Endothelial cell (in vitro differentiated cells): ENCODE data around the gene PDLIM7. TPM values are rescaled to one million over a fixed set of nuclear protein-coding genes. Genes with fewer than 3 reads are reported as not detected.

Source experiments
- DNase-seq: peaks from one replicate; pipeline ENCODE4 v3.0.0; 2021; ENCODE audit warnings: low spot score
- H3K27ac Mint-ChIP-seq: one replicate; pipeline ENCODE4 v1.8.0; 2021; ENCODE audit warnings: mixed read lengths, inconsistent platforms; ENCODE audit not compliant: unreplicated experiment
- H3K27me3 Mint-ChIP-seq: one replicate; pipeline ENCODE4 v1.8.0; 2021; ENCODE audit warnings: mild to moderate bottlenecking, moderate library complexity, mixed read lengths, inconsistent platforms; ENCODE audit not compliant: unreplicated experiment
- H3K36me3 Mint-ChIP-seq: one replicate; pipeline ENCODE4 v1.8.0; 2021; ENCODE audit warnings: mild to moderate bottlenecking, low read depth, mixed read lengths, inconsistent platforms; ENCODE audit not compliant: unreplicated experiment
- H3K4me1 Mint-ChIP-seq: one replicate; pipeline ENCODE4 v1.8.0; 2021; ENCODE audit warnings: mild to moderate bottlenecking, mixed read lengths, inconsistent platforms; ENCODE audit not compliant: unreplicated experiment
- H3K4me3 Mint-ChIP-seq: one replicate; pipeline ENCODE4 v1.8.0; 2021; ENCODE audit warnings: mild to moderate bottlenecking, mixed read lengths, inconsistent platforms; ENCODE audit not compliant: unreplicated experiment
- H3K9me3 Mint-ChIP-seq: one replicate; pipeline ENCODE4 v1.8.0; 2021; ENCODE audit warnings: mixed read lengths, inconsistent platforms; ENCODE audit not compliant: unreplicated experiment
- total RNA-seq: library from RNA; stranded (reverse); fragmentation: NEBNext Ultra II Directional; extraction: Animal tissue kit (Norgen Biotek cat#: 25700); gene quantifications from one replicate; pipeline ENCODE4 v1.2.1, GENCODE V29; 2021; ENCODE audit not compliant: unreplicated experiment
- TF ChIP-seq, protein P1 (sequence below): fragments of 200-600 bp; sonication (generic); IDR thresholded peaks from one replicate; pipeline ENCODE4 v1.5.0; 2021; ENCODE audit warnings: antibody characterized with exemption; ENCODE audit not compliant: unreplicated experiment

Gene PDLIM7
- total RNA-seq, 1 donor from 2014 or later = 238 TPM

DNA sequence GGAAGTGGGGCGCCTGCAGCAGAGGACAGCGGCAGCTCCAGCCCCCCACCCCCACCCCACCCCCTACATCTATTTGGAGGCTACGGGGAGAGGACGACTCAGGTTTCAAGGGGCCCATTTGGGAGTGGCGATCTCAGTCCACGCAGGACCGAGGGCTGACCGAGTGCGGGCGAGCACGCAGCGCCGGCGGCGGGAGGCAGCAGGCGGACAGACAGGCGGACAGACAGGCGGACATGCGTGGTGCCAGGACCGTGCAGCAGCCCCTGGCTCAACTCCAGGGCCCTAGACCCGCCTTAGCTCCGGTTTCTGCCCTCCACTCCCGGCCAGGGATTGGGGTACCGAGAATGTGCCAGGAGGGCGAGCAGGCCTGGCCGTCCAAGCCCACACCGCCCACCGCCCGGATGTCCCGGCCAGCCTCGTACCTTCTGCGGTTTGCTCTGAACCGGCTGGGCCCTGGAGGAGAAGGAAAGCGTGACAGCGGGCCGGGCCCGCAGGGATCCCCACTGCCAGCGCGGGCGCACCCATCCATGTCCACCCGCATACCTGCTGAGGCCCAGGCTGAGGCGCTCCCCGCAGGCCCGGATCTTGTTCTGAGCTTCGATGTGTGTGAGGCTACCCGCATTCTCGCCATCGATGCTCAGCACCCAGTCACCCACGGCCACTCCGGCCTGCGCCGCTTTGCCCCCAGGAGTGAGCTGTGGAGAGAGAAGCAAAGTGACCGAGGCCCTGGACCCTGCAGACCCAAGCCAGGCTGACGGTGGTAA lies 5.2 kb downstream of the PDLIM7 start:
- Mint-ChIP-seq H3K9me3 (no peaks in the 10 kb centered on the region), H3K36me3 (peaks cover 18% of the 10 kb centered on the region), H3K4me3 (peak overlapping the region; percentile 48), H3K27me3 (peaks cover 4% of the 10 kb centered on the region), H3K4me1 (peaks cover 30% of the 10 kb centered on the region), H3K27ac (no peak overlapping the region)
- DNase-seq = no peak
- TF ChIP-seq, protein P1, sequence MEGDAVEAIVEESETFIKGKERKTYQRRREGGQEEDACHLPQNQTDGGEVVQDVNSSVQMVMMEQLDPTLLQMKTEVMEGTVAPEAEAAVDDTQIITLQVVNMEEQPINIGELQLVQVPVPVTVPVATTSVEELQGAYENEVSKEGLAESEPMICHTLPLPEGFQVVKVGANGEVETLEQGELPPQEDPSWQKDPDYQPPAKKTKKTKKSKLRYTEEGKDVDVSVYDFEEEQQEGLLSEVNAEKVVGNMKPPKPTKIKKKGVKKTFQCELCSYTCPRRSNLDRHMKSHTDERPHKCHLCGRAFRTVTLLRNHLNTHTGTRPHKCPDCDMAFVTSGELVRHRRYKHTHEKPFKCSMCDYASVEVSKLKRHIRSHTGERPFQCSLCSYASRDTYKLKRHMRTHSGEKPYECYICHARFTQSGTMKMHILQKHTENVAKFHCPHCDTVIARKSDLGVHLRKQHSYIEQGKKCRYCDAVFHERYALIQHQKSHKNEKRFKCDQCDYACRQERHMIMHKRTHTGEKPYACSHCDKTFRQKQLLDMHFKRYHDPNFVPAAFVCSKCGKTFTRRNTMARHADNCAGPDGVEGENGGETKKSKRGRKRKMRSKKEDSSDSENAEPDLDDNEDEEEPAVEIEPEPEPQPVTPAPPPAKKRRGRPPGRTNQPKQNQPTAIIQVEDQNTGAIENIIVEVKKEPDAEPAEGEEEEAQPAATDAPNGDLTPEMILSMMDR = no peak

- H3K27ac Mint-ChIP-seq = peak overlapping the region; percentile 57
- H3K27me3 Mint-ChIP-seq = peaks cover 4% of the 10 kb centered on the region
- peaks cover 31% of the 10 kb centered on the region for H3K4me1 Mint-ChIP-seq
- H3K4me3 Mint-ChIP-seq = peak overlapping the region; percentile 73
- peak; percentile 97 for DNase-seq
- H3K36me3 Mint-ChIP-seq = peaks cover 20% of the 10 kb centered on the region
- TF ChIP-seq, protein P1 = peak; percentile 100
- no peaks in the 10 kb centered on the region for H3K9me3 Mint-ChIP-seq
Measured at GRCh38 chr5:177491429-177491945, 5.9 kb downstream of the PDLIM7 start.

DNA sequence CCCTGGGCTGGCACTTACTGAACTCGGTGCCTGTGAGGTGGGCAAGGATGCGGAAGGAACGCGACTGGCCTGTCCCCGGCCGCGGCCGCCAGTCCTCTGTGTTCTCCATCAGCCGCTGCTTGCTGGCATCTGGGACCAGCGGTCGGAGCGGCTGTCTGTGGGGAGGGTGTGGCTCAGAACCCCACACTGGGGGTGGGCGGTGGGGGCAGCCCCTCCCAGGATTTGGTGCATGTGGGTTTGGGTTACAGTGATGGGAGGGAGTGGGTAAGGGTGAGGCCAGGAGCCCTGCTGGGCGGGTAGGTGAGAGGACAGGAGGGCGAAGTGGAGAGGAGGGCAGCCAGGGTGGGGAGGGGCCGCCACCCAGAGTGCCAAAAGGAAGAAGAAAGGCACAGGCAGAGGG lies 6.4 kb downstream of the PDLIM7 start:
- Mint-ChIP-seq H3K27ac (peak overlapping the region; percentile 57), H3K4me1 (peaks cover 31% of the 10 kb centered on the region), H3K36me3 (peaks cover 20% of the 10 kb centered on the region), H3K27me3 (peaks cover 4% of the 10 kb centered on the region), H3K9me3 (no peaks in the 10 kb centered on the region), H3K4me3 (peak overlapping the region; percentile 73)
- DNase-seq = no peak
- TF ChIP-seq, protein P1 = no peak

- H3K4me3 Mint-ChIP-seq = peak overlapping the region; percentile 38
- H3K27ac Mint-ChIP-seq = no peak overlapping the region
- peaks cover 27% of the 10 kb centered on the region for H3K4me1 Mint-ChIP-seq
- H3K9me3 Mint-ChIP-seq = no peaks in the 10 kb centered on the region
- H3K36me3 Mint-ChIP-seq = peaks cover 20% of the 10 kb centered on the region
- peaks cover 4% of the 10 kb centered on the region for H3K27me3 Mint-ChIP-seq
- TF ChIP-seq, protein P1 = no peak
- no peak for DNase-seq
Measured at GRCh38 chr5:177490311-177490991, 7.0 kb downstream of the PDLIM7 start.
